Large intestine (tissue), 12 donors: ENCODE data around the gene TARS2. TPM values are rescaled to one million over a fixed set of nuclear protein-coding genes. Genes with fewer than 3 reads are reported as not detected.

ENCODE experiments used
- DNase-seq, 2 donors: peaks; one replicate each; pipeline versions ENCODE4 v3.0.0 to v3.0.0-alpha.2; 2013
- H3K27ac ChIP-seq: one replicate; pipeline ENCODE4 v1.5.1; 2013; ENCODE audit warnings: low read length
- H3K27me3 ChIP-seq: 2 replicates; pipeline ENCODE4 v1.6.1; 2013; ENCODE audit warnings: low read length; ENCODE audit not compliant: control insufficient read depth, insufficient read depth
- H3K36me3 ChIP-seq: 2 replicates; pipeline ENCODE4 v1.6.1; 2013; ENCODE audit warnings: low read length; ENCODE audit not compliant: control insufficient read depth, insufficient read depth
- H3K4me1 ChIP-seq: one replicate; pipeline ENCODE4 v1.6.1; 2013; ENCODE audit warnings: low read length; ENCODE audit not compliant: control insufficient read depth, insufficient read depth
- H3K4me3 ChIP-seq: one replicate; pipeline ENCODE4 v1.5.1; 2013; ENCODE audit warnings: low read length
- H3K9me3 ChIP-seq: one replicate; pipeline ENCODE4 v1.6.1; 2013; ENCODE audit warnings: mild to moderate bottlenecking, low read depth, low read length, moderate library complexity; ENCODE audit not compliant: control insufficient read depth
- WGBS: methylation state at CpG from one replicate; pipeline ENCODE4 v1.1.5; 2013; ENCODE audit warnings: low lambda C conversion rate; ENCODE audit not compliant: insufficient coverage; 5-methylcytosine and 5-hydroxymethylcytosine counted together
- long read RNA-seq, 11 donors: transcript quantifications; one replicate each; lab custom pipeline, GENCODE V29; 2026
- polyA plus RNA-seq: library from polyadenylated mRNA; unstranded; fragments of 120-200 nt; gene quantifications from one replicate; pipeline ENCODE4 v1.2.1, GENCODE V29; 2013

The TARS2 gene, protein sequence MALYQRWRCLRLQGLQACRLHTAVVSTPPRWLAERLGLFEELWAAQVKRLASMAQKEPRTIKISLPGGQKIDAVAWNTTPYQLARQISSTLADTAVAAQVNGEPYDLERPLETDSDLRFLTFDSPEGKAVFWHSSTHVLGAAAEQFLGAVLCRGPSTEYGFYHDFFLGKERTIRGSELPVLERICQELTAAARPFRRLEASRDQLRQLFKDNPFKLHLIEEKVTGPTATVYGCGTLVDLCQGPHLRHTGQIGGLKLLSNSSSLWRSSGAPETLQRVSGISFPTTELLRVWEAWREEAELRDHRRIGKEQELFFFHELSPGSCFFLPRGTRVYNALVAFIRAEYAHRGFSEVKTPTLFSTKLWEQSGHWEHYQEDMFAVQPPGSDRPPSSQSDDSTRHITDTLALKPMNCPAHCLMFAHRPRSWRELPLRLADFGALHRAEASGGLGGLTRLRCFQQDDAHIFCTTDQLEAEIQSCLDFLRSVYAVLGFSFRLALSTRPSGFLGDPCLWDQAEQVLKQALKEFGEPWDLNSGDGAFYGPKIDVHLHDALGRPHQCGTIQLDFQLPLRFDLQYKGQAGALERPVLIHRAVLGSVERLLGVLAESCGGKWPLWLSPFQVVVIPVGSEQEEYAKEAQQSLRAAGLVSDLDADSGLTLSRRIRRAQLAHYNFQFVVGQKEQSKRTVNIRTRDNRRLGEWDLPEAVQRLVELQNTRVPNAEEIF
- polyA plus RNA-seq, result 21.8 TPM
- long read RNA-seq, donor 1, partial matches to known transcripts, result 0 of 2 reads
- long read RNA-seq, donor 1, other reads (novel, unspliced or antisense), result 0 of 2 reads
- long read RNA-seq, donor 2, partial matches to known transcripts, result 0 of 3 reads
- long read RNA-seq, donor 2, other reads (novel, unspliced or antisense), result 0 of 3 reads
- long read RNA-seq, donor 3, result 0 reads
- long read RNA-seq, donor 4, partial matches to known transcripts, result 0 of 1 reads
- long read RNA-seq, donor 4, other reads (novel, unspliced or antisense), result 0 of 1 reads
- long read RNA-seq, donor 5, partial matches to known transcripts, result 0 of 4 reads
- long read RNA-seq, donor 5, other reads (novel, unspliced or antisense), result 0 of 4 reads
- long read RNA-seq, donor 6, partial matches to known transcripts, result 0 of 5 reads
- long read RNA-seq, donor 6, other reads (novel, unspliced or antisense), result 0 of 5 reads
- long read RNA-seq, donor 7, partial matches to known transcripts, result 0 of 3 reads
- long read RNA-seq, donor 7, other reads (novel, unspliced or antisense), result 0 of 3 reads
- long read RNA-seq, donor 8, partial matches to known transcripts, result 6 of 10 reads
- long read RNA-seq, donor 8, other reads (novel, unspliced or antisense), result 0 of 10 reads
- long read RNA-seq, donor 9, partial matches to known transcripts, result 0 of 4 reads
- long read RNA-seq, donor 9, other reads (novel, unspliced or antisense), result 0 of 4 reads
- long read RNA-seq, donor 10, partial matches to known transcripts, result 7 of 10 reads
- long read RNA-seq, donor 10, other reads (novel, unspliced or antisense), result 0 of 10 reads
- long read RNA-seq, donor 11, partial matches to known transcripts, result 0 of 2 reads
- long read RNA-seq, donor 11, other reads (novel, unspliced or antisense), result 0 of 2 reads

DNA sequence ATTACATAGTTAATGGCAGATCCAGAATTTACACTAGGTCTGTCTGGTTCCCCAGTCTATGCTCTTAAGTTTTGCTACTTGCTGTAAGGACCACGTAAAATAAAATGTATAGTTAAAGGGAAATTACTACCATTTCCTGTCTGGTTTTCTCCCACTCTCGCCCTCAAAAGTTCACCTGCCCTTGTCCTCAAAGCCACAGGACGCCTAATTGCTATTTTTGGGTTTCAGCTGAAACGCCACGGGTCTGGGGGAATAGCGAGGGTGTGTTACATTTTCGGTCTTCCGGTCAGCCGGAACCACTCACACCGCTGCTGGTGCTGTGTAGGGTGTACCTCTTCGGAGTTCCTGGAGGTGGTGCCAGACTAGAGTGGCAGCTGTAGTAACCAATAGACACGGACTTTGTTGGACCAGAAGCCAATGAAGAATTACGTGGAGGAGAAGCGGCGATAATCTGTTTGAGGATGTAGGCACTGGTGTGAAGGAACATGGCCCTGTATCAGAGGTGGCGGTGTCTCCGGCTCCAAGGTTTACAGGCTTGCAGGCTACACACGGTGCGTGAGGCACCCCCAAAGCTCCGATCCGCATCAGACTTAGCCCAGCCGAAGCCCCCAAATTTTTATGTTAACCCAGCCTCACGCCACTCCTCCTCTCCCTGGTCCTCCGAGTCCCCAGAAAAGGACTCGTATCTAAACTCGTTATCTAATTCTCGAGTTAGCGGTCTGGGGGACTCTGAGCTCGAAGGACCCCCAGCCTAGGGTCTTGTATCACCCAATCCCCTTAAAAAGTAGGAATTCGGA is at the start of gene TARS2:
TSS of gene TARS2 (plus strand) at position 454 of the 797 bp plus-strand sequence. CDS start at position 486, 32 bp downstream.
- Histone ChIP-seq H3K27me3 (no peaks in the 10 kb centered on the region), H3K9me3 (no peaks in the 10 kb centered on the region), H3K4me3 (peak within 1 kb of the TSS; percentile 94), H3K36me3 (peaks cover 20% of the 10 kb centered on the region), H3K4me1 (peaks cover 5% of the 10 kb centered on the region), H3K27ac (peak within 1 kb of the TSS; percentile 54)
- 0% methylated on average over 3 of the region's 30 CpGs for WGBS
- peak; percentile 95 to 99 for DNase-seq

DNA sequence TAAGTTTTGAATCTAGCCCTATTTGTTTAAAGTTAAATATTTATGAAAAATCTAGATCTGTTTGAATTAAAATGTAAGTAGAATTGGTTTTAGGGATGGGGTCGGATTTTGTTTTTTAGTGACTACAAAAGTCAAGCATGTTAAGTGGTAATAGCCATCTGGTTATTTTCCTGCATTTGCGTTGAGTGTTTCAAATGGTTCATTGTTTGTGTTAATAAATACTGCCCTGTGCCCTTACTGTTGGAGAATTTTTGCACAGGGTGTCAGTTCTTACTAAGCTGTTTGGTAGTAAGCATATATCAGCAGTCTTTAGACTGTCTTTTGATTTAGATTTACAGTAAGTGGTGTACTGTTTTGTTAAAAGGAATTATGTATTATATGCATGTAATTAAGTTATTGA is 46.1 kb upstream of the TARS2 start:
- peaks cover 30% of the 10 kb centered on the region for H3K36me3 ChIP-seq
- H3K4me3 ChIP-seq, result no peak overlapping the region
- DNase-seq, result no peak
- H3K9me3 ChIP-seq, result no peaks in the 10 kb centered on the region
- no peaks in the 10 kb centered on the region for H3K4me1 ChIP-seq
- H3K27me3 ChIP-seq, result no peaks in the 10 kb centered on the region
- no peak overlapping the region for H3K27ac ChIP-seq
- WGBS, result no CpG with 5 or more reads among the region's 2 CpGs

DNA sequence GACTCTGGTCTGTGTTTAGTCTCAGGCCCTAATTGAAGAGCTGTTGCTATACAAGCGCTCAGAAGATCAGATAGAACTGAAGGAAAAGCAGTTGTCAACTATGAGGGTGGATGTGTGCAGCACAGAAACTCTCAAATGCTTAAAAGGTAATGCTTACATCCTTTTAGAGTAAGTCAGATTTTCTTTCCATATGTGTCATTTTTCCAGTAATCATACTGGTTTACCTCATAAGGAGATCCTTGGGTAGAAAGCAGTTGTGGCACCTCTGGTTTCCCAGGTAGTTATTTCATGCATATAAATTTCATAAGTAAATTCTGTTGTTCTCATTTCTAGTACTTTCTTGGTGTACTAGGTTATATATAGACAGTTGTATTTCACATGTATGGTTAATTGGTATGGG is 43.0 kb upstream of the TARS2 start:
- Histone ChIP-seq H3K4me1 (no peaks in the 10 kb centered on the region), H3K36me3 (peaks cover 55% of the 10 kb centered on the region), H3K9me3 (no peaks in the 10 kb centered on the region), H3K27me3 (no peaks in the 10 kb centered on the region), H3K4me3 (no peak overlapping the region), H3K27ac (no peak overlapping the region)
- DNase-seq, result no peak
- no CpG with 5 or more reads among the region's 1 CpG for WGBS

DNA sequence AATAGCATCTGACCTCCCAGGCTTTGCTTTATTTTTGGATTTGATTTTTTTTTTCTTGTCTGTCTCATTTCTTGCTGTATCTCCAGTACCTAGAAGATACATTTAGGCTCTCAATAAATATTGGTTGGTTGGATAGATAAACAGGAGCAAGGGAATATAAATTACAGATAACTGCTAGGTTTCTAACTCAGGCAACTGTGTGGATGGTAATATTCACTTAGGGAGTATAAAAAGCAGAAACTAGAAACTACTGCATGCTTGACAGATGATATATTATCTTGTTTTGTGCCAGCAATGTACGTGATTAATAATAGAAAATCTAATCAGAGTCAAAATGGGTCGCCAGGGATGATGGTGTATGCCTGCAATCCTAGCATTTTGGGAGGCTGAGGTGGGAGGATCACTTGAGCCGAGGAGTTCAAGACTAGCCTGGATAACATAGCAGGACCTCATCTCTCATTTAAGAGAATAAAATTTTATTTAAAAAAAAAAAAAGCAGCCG is 31.0 kb upstream of the TARS2 start:
- no peak for DNase-seq
- Histone ChIP-seq H3K4me3 (no peak overlapping the region), H3K27me3 (no peaks in the 10 kb centered on the region), H3K9me3 (no peaks in the 10 kb centered on the region), H3K4me1 (no peaks in the 10 kb centered on the region), H3K36me3 (peaks cover 42% of the 10 kb centered on the region), H3K27ac (no peak overlapping the region)
- no CpG with 5 or more reads among the region's 4 CpGs for WGBS

DNA sequence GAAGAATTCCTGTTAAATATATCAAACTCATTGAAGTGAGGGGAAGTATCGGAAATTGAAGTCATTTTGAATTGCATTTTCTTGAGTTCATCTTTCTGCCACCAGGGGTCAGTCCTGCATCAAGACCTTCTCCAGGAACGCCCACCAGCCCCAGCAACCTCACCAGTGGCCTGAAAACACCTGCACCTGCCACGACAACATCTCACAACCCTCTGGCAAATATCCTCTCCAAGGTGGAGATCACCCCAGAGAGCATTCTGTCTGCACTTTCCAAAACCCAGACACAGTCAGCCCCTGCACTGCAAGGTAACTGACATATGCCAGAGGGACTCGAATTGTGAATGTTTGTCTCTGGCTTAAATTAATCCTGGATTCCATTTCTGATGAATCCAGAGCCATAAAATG is 22.8 kb upstream of the TARS2 start:
- H3K4me1 ChIP-seq, result no peaks in the 10 kb centered on the region
- no peaks in the 10 kb centered on the region for H3K9me3 ChIP-seq
- no peak overlapping the region for H3K27ac ChIP-seq
- no peak overlapping the region for H3K4me3 ChIP-seq
- H3K27me3 ChIP-seq, result no peaks in the 10 kb centered on the region
- no CpG with 5 or more reads among the region's 4 CpGs for WGBS
- peak; percentile 33 to 51 for DNase-seq
- peaks cover 56% of the 10 kb centered on the region for H3K36me3 ChIP-seq

DNA sequence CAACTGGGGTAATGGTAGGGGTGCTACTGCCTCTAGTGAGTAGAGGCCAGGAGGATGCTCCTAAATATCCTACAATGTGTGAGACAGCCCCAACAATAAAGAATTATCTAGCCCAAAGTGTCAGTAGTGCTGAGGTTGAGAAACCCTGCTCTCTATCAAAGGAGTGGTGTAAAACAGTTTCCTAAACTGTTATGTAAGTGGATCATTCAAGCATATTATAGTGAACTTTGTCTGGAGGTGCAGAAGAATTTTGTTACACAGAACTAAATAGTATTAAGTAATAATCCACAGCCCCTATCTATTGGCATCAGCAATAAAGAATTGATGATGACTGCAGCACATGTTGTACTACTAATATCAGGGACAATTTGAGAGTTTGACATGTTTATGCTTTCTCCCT is 20.3 kb upstream of the TARS2 start:
- Histone ChIP-seq H3K4me3 (no peak overlapping the region), H3K36me3 (peaks cover 51% of the 10 kb centered on the region), H3K4me1 (no peaks in the 10 kb centered on the region), H3K27ac (no peak overlapping the region), H3K27me3 (no peaks in the 10 kb centered on the region), H3K9me3 (no peaks in the 10 kb centered on the region)
- no peak for DNase-seq

DNA sequence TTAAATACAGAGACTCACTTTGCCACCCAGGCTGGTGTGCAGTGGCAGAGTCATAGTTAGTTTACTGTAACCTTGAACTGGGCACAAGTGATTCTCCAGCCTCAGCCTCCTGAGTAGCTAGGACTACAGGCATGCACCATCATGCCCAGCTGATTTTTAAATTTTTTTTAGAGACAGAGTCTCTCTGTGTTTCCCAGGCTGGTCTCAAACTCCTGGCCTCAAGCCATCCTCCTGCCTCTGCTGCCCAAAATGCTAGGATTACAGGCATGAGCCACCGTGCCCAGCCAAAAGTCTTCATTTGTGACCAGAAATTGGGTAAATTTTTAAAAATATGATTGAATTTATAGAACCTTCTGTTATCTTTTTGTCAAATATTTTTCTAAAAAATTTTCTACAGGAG is 17.9 kb upstream of the TARS2 start:
- Histone ChIP-seq H3K27ac (no peak overlapping the region), H3K9me3 (no peaks in the 10 kb centered on the region), H3K36me3 (peaks cover 55% of the 10 kb centered on the region), H3K4me1 (no peaks in the 10 kb centered on the region), H3K4me3 (no peak overlapping the region), H3K27me3 (no peaks in the 10 kb centered on the region)
- no peak for DNase-seq
- WGBS, result no CpG with 5 or more reads among the region's 1 CpG

DNA sequence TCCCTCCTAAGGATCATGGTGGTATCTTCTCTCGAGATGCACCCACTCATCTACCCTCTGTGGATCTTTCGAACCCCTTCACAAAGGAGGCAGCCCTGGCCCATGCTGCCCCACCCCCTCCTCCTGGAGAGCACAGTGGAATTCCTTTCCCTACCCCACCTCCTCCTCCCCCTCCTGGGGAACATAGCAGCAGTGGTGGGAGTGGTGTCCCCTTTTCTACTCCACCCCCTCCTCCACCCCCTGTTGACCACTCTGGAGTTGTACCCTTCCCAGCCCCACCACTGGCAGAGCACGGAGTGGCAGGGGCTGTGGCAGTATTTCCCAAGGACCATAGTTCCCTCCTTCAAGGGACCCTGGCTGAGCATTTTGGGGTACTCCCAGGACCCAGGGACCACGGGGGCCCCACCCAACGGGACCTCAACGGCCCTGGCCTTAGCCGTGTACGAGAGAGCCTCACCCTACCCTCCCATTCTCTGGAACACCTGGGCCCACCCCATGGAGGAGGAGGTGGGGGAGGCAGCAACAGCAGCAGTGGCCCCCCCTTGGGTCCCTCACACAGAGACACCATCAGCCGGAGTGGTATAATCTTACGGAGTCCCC is 14.5 kb upstream of the TARS2 start:
- WGBS, result no CpG with 5 or more reads among the region's 10 CpGs
- Histone ChIP-seq H3K36me3 (peaks cover 32% of the 10 kb centered on the region), H3K27ac (no peak overlapping the region), H3K4me1 (no peaks in the 10 kb centered on the region), H3K4me3 (no peak overlapping the region), H3K27me3 (no peaks in the 10 kb centered on the region), H3K9me3 (no peaks in the 10 kb centered on the region)
- no peak for DNase-seq

DNA sequence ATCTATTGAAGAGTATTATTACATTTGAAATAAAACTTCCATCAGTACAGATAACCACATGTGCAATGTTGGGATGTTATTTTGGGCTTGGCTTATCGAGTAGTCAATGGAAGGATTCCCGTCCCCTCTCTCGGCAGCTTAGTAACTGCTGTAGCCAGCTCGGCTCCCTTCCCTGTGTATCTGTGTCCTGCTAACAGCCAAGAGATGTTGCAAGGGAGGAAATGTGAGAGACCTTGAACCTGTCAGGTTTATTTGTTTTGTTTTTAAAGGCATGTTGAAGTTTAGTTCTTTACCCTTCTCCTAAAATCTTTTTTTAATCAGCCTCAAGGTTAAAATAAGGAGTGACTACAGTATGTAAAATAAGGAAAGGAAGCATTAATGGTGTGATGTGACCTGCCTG is 13.6 kb upstream of the TARS2 start:
- H3K4me3 ChIP-seq, result no peak overlapping the region
- no peaks in the 10 kb centered on the region for H3K9me3 ChIP-seq
- no peaks in the 10 kb centered on the region for H3K4me1 ChIP-seq
- no peak for DNase-seq
- no peak overlapping the region for H3K27ac ChIP-seq
- no peaks in the 10 kb centered on the region for H3K27me3 ChIP-seq
- no CpG with 5 or more reads among the region's 4 CpGs for WGBS
- peaks cover 28% of the 10 kb centered on the region for H3K36me3 ChIP-seq
